ENCODE data around the gene VDR.

VDR gene

DNA sequence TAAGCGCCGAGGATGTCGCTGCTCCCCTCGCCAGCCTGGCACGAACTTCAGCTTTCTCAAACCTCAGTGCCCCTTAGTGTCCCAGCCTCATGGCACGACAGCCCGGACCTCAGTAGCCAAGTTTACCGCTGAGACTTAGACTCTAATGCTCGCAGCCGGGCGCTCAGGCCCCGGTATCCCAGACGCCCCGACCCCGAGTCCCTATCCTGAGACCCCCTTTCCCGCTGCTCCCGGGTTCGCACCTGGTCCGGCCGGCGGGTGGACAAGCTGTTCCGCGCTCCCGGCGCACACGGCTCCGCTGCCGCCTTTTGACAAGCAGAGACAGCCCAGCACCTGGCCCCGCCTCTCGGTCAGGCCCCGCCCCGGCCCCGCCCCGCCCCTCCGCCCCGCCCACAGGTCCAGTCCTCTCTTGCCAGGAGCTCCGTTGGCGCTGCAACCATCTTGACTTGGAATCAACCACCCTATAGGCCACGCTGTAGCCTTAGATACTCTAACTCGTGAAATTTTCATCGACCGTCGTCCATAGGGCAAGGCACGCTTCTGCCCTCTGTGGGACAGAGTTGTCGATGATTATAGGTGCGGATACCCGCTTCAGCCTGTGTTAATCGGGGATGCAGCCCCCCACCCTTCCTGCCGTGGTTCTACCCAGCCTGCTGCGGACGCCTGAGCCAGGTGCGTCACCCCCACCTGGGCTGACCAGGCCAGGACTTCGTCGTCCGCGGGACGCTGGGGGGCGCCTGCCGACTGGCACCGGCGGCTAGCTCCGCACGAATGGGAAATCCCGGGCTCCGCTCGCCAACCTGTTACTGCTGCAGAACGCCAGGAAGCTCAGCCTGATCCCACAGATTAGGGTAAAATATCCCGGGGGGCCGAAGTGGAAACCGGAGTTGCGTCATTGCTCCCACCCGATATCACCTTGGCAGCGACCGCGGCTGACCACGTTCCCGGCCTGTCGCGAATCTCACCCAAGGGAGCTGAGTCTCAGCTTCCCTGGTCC lies at the start of gene VDR:
VDR (minus strand) TSS at position 282 of the 997 bp plus-strand sequence. CDS start 25,881 bp downstream, outside the sequence.
- DNase-seq = peak; percentile 68

DNA sequence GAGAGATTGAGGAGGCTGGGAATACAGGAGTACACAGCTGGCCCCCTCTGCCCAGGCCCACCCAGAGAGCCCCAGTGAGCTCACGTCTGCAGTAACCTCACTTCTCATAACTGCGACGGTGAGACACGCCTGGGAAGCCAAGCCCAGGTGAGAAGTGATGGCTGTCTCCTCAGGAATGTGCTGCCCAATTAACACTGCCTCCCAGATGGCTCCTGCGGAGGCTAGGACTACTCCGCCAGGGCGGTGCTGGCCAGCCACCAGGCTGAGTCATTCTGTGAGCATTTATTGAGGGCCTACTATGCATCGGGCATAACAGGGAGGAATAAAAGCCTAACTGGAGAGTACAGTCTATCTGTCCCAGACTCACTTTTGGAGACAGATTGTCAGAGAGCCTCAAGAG lies 49.3 kb upstream of the VDR start:
- DNase-seq = no peak

GRCh38 chr12:47950856-47951468 lies 46.2 kb upstream of the VDR start:
- no peak for DNase-seq

DNA sequence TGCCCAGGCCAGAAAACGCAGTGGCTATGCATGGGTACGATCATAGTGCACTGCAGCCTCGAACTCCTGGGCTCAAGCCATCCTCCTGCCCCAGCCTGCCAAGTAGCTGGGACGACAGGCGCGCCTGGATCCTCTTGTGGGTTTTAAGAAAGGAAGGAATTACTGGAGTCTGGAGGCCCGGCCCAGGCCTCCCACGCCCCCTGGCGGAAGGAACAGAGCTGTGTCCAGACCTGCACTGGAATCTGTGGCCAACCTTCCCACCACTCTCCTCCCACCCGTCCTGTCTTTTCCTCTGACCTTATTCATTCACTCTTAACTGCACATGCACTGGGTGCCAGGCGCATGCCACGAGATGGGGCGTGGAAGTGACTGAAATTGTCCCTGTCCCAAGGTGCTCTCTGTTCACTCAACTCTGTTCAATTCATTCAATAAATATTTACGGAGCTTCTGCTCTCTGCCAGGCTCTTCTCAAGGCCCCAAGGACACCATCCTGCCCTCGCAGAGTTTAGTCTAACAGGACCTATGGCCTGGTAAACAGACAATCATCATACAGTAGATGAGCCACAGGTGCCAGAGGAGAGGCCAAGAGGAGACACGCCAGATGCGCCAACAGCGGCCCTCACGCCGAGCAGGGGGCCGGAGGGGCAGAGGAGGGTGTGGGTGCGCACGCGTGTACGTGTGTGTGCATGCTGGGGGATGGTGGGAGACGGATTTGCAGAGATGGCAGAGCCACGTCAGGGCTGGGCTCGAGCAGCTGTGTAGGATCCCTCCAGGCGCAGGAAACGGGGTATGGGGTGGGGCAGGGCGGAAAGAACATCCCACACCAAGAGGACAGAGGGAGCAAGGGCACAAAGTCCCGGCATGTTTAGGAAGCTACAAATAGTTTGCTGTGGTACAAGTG lies 44.9 kb upstream of the VDR start:
- peak; percentile 15 for DNase-seq

DNA sequence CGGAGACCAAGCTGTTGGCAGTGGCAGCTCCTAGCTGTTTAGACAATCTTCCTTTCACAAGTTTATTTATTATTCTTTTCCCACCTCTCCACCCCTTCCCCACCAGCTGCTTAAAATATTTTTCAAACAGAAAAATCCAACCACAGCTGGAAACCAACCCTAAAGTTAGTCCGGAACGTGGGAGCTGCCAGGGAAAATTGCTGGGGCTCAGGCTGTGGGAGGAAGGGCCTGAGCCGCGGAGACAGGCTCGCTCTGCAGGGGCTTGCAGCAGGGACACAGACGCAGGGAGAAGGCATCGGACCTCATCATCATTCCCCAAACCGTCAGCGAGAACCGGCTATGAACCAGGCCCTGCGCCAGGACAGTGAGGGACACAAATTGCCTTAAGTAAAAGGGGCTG lies 42.5 kb upstream of the VDR start:
- no peak for DNase-seq

GRCh38 chr12:47946413-47947323 lies 41.9 kb upstream of the VDR start:
- DNase-seq = no peak

DNA sequence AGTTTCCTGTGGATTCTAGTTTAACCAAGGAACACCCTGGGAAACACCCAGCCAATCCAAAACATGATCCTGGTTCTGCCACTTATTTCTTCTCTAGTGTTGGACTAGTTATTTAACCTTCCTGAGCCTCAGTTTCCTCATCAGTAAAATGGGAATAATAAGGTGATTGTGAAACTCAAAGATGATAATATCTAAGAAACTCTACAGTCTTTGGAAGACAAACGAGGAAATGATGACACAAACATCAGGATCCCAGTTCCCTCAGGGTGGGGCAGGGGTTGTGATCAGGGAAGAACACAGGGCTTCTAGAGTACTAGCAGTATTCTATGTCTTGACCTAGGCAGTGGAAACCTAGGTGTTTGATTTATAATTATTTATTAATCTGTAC lies 40.5 kb upstream of the VDR start:
- no peak for DNase-seq

DNA sequence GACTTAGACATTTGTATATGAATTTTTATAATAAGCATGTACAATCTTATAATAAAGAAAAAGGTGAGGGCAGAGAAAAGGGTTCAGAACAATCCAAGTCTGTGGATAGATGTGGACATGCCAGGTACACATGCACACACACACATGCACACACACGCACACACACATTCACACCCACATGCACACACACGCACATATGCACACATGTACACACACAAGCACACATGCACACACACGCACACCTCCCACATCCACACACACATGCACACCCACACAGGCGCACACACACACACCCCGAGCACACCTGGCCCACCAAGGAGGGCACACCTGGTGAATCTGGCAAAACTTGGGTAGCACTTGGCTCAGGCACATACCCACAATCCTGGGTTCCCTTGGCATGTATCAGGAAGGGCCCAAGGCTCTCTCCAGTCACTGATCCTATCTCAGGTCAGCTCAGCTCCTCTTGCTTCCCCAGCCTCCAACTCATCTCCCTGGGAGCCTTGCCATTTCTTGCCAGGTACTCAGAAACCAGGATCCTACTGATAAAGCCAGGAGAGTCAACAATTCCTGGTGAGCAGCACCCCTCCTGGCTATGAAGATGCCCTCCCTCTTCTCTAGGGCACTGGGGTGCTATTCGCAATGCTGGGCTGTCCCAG lies 40.0 kb upstream of the VDR start:
- no peak for DNase-seq

- DNase-seq = no peak
Measured at GRCh38 chr12:47943623-47944340, 39.0 kb upstream of the VDR start.

DNA sequence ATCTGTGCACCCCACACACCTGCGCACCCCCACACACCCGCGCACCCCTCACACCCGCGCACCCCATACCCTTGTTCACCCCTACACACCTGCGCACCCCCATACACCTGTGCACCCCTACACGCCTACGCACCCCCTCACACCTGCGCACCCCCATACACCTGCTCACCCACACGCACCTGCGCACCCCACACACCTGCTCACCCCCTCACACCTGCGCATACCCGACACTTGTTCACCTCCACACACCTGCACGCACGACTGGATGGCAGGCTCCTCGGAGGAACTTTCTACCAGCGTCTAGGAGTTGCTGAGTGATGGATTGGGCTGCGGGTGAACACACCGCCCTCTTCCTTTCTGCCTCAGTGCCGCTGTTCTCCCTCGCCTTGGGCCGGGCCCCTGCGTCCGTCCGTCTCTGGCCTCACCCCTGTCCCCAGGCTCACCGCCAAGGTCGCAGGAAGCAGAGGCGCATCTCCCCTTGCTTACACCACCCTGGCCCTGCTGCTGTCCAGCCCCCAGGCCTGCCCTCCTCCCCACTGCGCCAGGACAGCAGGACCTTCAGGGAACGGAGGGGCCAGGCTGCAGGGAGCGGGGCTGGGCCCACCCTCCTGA lies 37.9 kb upstream of the VDR start:
- no peak for DNase-seq

- DNase-seq = peak; percentile 10
Measured at GRCh38 chr12:47941871-47942613, 37.2 kb upstream of the VDR start.

DNA sequence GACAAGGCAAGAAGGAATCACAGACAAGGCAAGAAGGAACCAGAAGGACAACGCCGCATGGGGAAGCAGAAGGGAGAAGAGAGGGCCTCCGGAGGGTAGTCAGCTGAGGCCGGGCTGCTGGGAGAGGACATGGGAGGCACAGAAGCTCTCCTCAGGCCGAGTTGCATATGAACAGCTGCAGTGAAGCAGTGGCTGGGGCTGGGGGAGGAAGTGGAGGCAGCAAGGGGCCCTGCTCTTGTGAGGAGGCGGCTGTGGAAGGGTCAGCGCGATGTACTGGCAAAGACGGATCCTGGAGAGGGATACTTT lies 36.6 kb upstream of the VDR start:
- no peak for DNase-seq

- no peak for DNase-seq
Measured at GRCh38 chr12:47940773-47941474, 36.1 kb upstream of the VDR start.

DNA sequence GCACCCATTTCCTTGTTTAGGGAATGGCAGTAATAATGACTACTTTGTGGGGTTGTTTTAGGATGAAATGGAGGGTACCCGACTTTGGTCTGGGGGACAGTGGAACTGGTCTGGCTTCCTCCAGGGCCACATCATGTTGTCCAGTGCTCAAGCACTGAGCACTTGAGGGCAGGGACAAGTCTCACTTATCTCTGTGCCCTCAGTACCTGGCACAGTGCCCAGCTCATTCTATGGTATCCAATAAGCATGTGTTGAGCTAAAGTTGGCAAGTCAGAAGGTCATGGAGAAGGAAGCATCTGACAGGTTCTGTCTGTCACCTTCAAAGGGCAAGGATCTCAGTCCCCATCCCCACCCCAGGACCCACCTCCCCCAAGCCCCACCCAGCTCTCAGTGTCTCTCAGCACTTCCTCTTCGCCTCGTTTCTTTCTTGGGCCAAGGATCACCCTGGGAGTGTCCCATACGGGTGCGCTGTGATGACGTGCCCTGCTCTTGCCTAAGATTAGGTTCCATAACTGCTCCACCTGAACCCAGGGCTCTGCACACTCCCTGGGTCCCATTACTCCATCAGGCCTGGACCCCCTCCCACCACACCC lies 34.3 kb upstream of the VDR start:
- DNase-seq = no peak

DNA sequence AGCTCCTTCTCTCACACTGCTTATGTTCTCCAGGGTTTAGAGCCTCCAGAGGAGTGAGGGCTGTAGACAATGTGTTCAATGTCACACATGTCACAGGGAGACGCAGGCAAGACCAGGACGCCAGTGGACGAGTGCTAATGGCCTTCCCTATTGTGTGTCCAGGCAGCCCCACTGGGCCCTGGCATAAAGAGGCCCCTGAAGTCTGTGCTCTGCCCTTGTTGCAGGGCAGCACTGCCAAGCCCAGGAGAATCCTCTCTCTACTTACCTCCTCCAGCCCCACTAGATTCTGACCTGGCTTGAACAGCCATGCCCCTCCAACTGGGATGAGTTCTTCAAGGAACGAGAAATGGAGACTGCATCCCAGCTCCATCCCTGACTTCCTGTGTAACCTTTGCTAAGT lies 33.8 kb upstream of the VDR start:
- DNase-seq = no peak

DNA sequence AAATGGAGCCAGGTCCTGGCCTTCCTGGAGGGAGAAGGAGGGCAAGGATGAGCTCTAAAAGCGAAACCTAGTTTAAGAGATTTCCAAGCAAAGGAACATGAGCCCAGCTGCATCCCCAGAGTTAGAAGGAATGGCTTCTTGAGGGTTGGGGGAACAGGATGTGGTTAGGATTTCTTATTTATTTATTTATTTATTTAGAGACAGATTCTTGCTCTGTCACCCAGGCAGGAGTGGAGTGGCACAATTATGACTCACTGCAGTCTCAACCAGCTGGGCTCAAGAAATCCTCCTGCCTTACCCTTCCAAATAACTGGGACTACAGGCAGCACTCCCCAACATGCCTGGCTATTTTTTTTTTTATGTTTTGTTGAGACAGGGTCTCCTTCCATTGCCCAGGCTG lies 33.3 kb upstream of the VDR start:
- no peak for DNase-seq

GRCh38 chr12:47935184-47935583 lies 30.4 kb upstream of the VDR start:
- no peak for DNase-seq

DNA sequence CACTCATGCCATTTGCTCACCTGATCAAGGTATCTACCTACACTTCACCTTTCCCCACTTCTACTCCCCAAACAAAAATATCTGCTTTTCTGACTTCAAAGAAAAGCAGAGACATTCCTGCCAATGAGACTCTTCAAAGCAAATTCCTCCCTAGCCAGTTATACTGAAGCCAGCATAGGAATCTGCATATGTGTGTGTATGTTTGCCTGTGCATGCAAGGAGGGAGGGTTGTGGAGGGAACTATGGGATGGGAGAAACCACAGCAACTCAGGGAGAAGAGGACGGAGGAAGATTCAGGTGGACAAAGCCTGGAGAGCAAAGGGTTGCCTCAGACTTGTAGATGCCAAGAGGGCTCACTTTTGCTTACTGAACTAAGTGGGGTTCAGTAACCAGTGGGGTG lies 26.4 kb upstream of the VDR start:
- no peak for DNase-seq

GRCh38 chr12:47930634-47931033 lies 25.8 kb upstream of the VDR start:
- no peak for DNase-seq
